Mesodermal cell (in vitro differentiated cells): ENCODE results near the gene SHISA5.

Experiments
- H3K27ac ChIP-seq: 2 replicates; pipeline ENCODE4 v1.7.0; 2013; ENCODE audit warnings: mild to moderate bottlenecking, low read depth, low read length, moderate library complexity; ENCODE audit not compliant: severe bottlenecking
- H3K36me3 ChIP-seq: 2 replicates; pipeline ENCODE4 v1.7.1; 2013; ENCODE audit warnings: mild to moderate bottlenecking, low read length, moderate library complexity; ENCODE audit not compliant: control insufficient read depth, insufficient read depth
- H3K4me1 ChIP-seq: one replicate; pipeline ENCODE4 v1.7.1; 2013; ENCODE audit warnings: mild to moderate bottlenecking, low read length; ENCODE audit not compliant: insufficient read depth, control insufficient read depth, poor library complexity, severe bottlenecking
- H3K4me3 ChIP-seq: 2 replicates; pipeline ENCODE4 v1.7.0; 2013; ENCODE audit warnings: low read length, control low read depth, mild to moderate bottlenecking; ENCODE audit not compliant: insufficient read depth, poor library complexity, severe bottlenecking; ENCODE audit errors: extremely low read depth
- H3K9me3 ChIP-seq: 2 replicates; pipeline ENCODE4 v1.7.1; 2013; ENCODE audit warnings: mild to moderate bottlenecking, low read length, moderate library complexity; ENCODE audit not compliant: control insufficient read depth
- WGBS, 2 experiments: methylation state at CpG; one replicate each; pipeline ENCODE4 v1.1.5; 2013; ENCODE audit warnings: missing lambda C conversion rate in 2 of 2; ENCODE audit not compliant: insufficient coverage in 2 of 2; 5-methylcytosine and 5-hydroxymethylcytosine counted together

The SHISA5 gene

GRCh38 chr3:48423241-48423882 is 80.6 kb downstream of the SHISA5 start:
- 94 to 95% methylated on average over 21 to 25 of the region's 25 CpGs for whole genome bisulfite sequencing, 2 experiments
- H3K4me3 ChIP-seq, result no peak overlapping the region
- H3K27ac ChIP-seq, result no peak overlapping the region
- H3K36me3 ChIP-seq, result peaks cover 34% of the 10 kb centered on the region
- H3K9me3 ChIP-seq, result no peaks in the 10 kb centered on the region
- peaks cover 25% of the 10 kb centered on the region for H3K4me1 ChIP-seq

GRCh38 chr3:48422681-48423080 is 81.3 kb downstream of the SHISA5 start:
- Histone ChIP-seq H3K27ac (no peak overlapping the region), H3K4me1 (peaks cover 22% of the 10 kb centered on the region)
- WGBS, 2 experiments, result 91 to 94% methylated on average over 7 to 8 of the region's 8 CpGs

GRCh38 chr3:48422272-48422671 is 81.7 kb downstream of the SHISA5 start:
- H3K36me3 ChIP-seq, result peaks cover 45% of the 10 kb centered on the region
- H3K4me3 ChIP-seq, result no peak overlapping the region
- no peak overlapping the region for H3K27ac ChIP-seq
- H3K4me1 ChIP-seq, result peaks cover 18% of the 10 kb centered on the region
- WGBS, 2 experiments, result 94% methylated on average over 2 of the region's 3 CpGs; no CpG with 5 or more reads in 1 of the 2 experiments
- no peaks in the 10 kb centered on the region for H3K9me3 ChIP-seq

More at GRCh38 chr3:48422681-48423080, 81.3 kb downstream of the SHISA5 start:
- Histone ChIP-seq H3K9me3 (no peaks in the 10 kb centered on the region), H3K36me3 (peaks cover 41% of the 10 kb centered on the region), H3K4me3 (no peak overlapping the region)

- Histone ChIP-seq H3K36me3 (peaks cover 58% of the 10 kb centered on the region), H3K4me1 (peaks cover 5% of the 10 kb centered on the region), H3K27ac (no peak overlapping the region), H3K9me3 (no peaks in the 10 kb centered on the region), H3K4me3 (no peak overlapping the region)
- WGBS, 2 experiments, result 93 to 98% methylated on average over 11 to 14 of the region's 14 CpGs
Measured at GRCh38 chr3:48420561-48420960, 83.4 kb downstream of the SHISA5 start.

- 95 to 97% methylated on average over 14 to 16 of the region's 17 CpGs for WGBS, 2 experiments
- Histone ChIP-seq H3K27ac (no peak overlapping the region), H3K4me1 (no peaks in the 10 kb centered on the region), H3K36me3 (peaks cover 62% of the 10 kb centered on the region), H3K4me3 (no peak overlapping the region), H3K9me3 (no peaks in the 10 kb centered on the region)
Measured at GRCh38 chr3:48419597-48419996, 84.4 kb downstream of the SHISA5 start.

- Histone ChIP-seq H3K9me3 (no peaks in the 10 kb centered on the region), H3K36me3 (peaks cover 62% of the 10 kb centered on the region), H3K4me1 (no peaks in the 10 kb centered on the region), H3K27ac (no peak overlapping the region), H3K4me3 (no peak overlapping the region)
- WGBS, 2 experiments, result 94 to 95% methylated on average over 8 to 9 of the region's 9 CpGs
Measured at GRCh38 chr3:48419149-48419548, 84.8 kb downstream of the SHISA5 start.

GRCh38 chr3:48418651-48419050 is 85.3 kb downstream of the SHISA5 start:
- 89 to 97% methylated on average over 6 to 9 of the region's 9 CpGs for WGBS, 2 experiments

GRCh38 chr3:48418140-48418539 is 85.8 kb downstream of the SHISA5 start:
- H3K36me3 ChIP-seq, result peaks cover 63% of the 10 kb centered on the region
- no peaks in the 10 kb centered on the region for H3K4me1 ChIP-seq
- no peak overlapping the region for H3K27ac ChIP-seq
- WGBS, 2 experiments, result 93 to 94% methylated on average over 15 to 17 of the region's 17 CpGs
- no peaks in the 10 kb centered on the region for H3K9me3 ChIP-seq
- H3K4me3 ChIP-seq, result no peak overlapping the region

More at GRCh38 chr3:48418651-48419050, 85.3 kb downstream of the SHISA5 start:
- no peak overlapping the region for H3K27ac ChIP-seq
- H3K36me3 ChIP-seq, result peaks cover 62% of the 10 kb centered on the region
- no peaks in the 10 kb centered on the region for H3K9me3 ChIP-seq
- no peak overlapping the region for H3K4me3 ChIP-seq
- H3K4me1 ChIP-seq, result no peaks in the 10 kb centered on the region
